Spleen (tissue), 11 donors: Measurements from ENCODE around the gene ZNF574. TPM values are rescaled to one million over a fixed set of nuclear protein-coding genes. Genes with fewer than 3 reads are reported as not detected.

Experiments
- DNase-seq: peaks from one replicate; pipeline ENCODE4 v3.0.0-alpha.2; 2020
- H3K27ac ChIP-seq, 8 donors: fragments of 200-600 bp; sonication (generic) in 7 of 8; 1 replicate in 4 of 8; 2 replicates in 4 of 8; pipeline versions ENCODE4 v1.5.0 to v1.8.0; 2016 to 2021; ENCODE audit warnings: inconsistent platforms in 4 of 8, mild to moderate bottlenecking in 4 of 8, moderate library complexity in 1 of 8
- H3K27me3 ChIP-seq, 7 donors: fragments of 200-600 bp; sonication (generic) in 6 of 7; replicated peaks in 1 of 7; 1 replicate in 4 of 7; 2 replicates in 3 of 7; pipeline versions ENCODE4 v1.5.0 to v1.8.0; 2016 to 2021; ENCODE audit warnings: inconsistent platforms in 3 of 7, mild to moderate bottlenecking in 1 of 7
- H3K36me3 ChIP-seq, 6 donors: fragments of 200-600 bp; sonication (generic) in 5 of 6; 1 replicate in 4 of 6; 2 replicates in 2 of 6; pipeline versions ENCODE4 v1.5.0 to v1.8.0; 2016 to 2021; ENCODE audit warnings: inconsistent platforms in 2 of 6
- H3K4me1 ChIP-seq, 6 donors: fragments of 200-600 bp; sonication (generic) in 5 of 6; 1 replicate in 3 of 6; 2 replicates in 3 of 6; pipeline versions ENCODE4 v1.5.0 to v1.8.0; 2016 to 2021; ENCODE audit warnings: inconsistent platforms in 3 of 6
- H3K4me3 ChIP-seq, 8 donors: fragments of 200-600 bp; sonication (generic) in 7 of 8; 1 replicate in 4 of 8; 2 replicates in 4 of 8; pipeline versions ENCODE4 v1.5.0 to v1.8.0; 2016 to 2021; ENCODE audit warnings: inconsistent platforms in 4 of 8, mild to moderate bottlenecking in 4 of 8, moderate library complexity in 2 of 8
- H3K9me3 ChIP-seq, 8 donors: fragments of 200-600 bp; sonication (generic) in 7 of 8; 1 replicate in 4 of 8; 2 replicates in 4 of 8; pipeline versions ENCODE4 v1.5.0 to v1.8.0; 2016 to 2021; ENCODE audit warnings: inconsistent platforms in 4 of 8
- POLR2A ChIP-seq, 3 donors: fragments of 450-650 bp; IDR thresholded peaks; one replicate each; pipeline ENCODE4 v1.5.1; 2017; ENCODE audit warnings: antibody characterized with exemption in 3 of 3, mild to moderate bottlenecking in 1 of 3
- POLR2AphosphoS5 ChIP-seq, 3 donors: sonication (generic); formaldehyde crosslinking; IDR thresholded peaks; one replicate each; pipeline ENCODE4 v1.5.1; 2017; ENCODE audit warnings: antibody characterized with exemption in 3 of 3
- WGBS, 5 donors: extraction: QIAGEN DNeasy Blood & Tissue Kit in 3 of 5; methylation state at CpG; one replicate each; pipeline versions ENCODE4 v1.1.5 to v1.1.7; 2013 to 2018; 5-methylcytosine and 5-hydroxymethylcytosine counted together
- intact Hi-C: fragments of 100-400 bp; cut with DNase I; formaldehyde crosslinking; loops from one replicate; pipeline ENCODE4 v1.15.0; 2023; ENCODE audit warnings: low total_unique reads
- polyA plus RNA-seq, 3 donors: library from polyadenylated mRNA; stranded (reverse); fragments of 200-250 nt; gene quantifications; one replicate each; pipeline ENCODE4 v1.2.1, GENCODE V29; 2013
- total RNA-seq, 7 donors: library from RNA; depleted of rRNA in 3 of 7; stranded (reverse); fragments of >200 nt in 3 of 7; fragmentation: NEBNext Ultra II Directional in 4 of 7; extraction: Animal tissue kit (Norgen Biotek cat#: 25700) in 4 of 7; gene quantifications; one replicate each; pipeline versions ENCODE4 v1.1.0 to v1.2.1, GENCODE V29; 2016 to 2021
- TF ChIP-seq, protein P1 (sequence below), 11 experiments: fragments of 200-600 bp in 7 of 11; fragments of 450-650 bp in 4 of 11; sonication (generic) in 4 of 11; IDR thresholded peaks in 8 of 11; conservative IDR thresholded peaks in 3 of 11; 1 replicate in 7 of 11; 2 replicates in 4 of 11; pipeline versions ENCODE4 v1.4.0 to v1.8.0; 2016 to 2021; ENCODE audit warnings: antibody characterized with exemption in 11 of 11, inconsistent platforms in 4 of 11, mild to moderate bottlenecking in 1 of 11
- donor health status: healthy with polysubstance abuse.
- donor health status: DM: no; HTN: no; CAD: no; lungs with moderate emphysema.
- donor health status: DM: no; HTN: no; CAD: no.
- donor health status: Bipolar disorder and iron deficiency.
- donor health status: healthy.
- donor health status: DM: no; HTN: no; CAD: no.
- donor health status: DM: yes; HTN: yes; CAD: no.

Gene ZNF574
- total and polyA plus RNA-seq, 10 donors, result 4.7 to 21.0 (median 15.3) TPM

DNA sequence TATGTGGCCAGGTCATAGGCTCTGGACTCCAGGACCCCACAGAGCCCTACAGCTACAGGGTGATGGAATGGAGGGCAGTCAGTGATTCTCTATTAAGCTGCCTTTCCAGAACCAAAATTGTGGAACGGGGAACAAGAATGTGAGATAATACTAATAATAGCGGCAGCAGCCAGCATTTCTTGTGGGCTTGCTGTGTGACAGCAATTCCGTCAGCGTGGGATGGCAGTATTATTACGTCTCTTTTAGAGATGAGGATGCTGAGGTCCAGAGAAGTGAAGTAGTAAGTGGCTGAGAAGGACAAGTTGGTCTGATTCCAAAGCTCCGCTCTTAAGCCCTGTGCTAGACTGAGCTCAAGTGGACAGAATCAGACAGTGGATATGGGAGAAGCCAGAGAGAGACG, 30.4 kb upstream of the ZNF574 start:
- DNase-seq, result no peak
- H3K9me3 ChIP-seq, result no peaks in the 10 kb centered on the region
- peaks cover 0 to 4% (median 0%) of the 10 kb centered on the region in 7 donors for H3K27me3 ChIP-seq
- no peak overlapping the region for H3K27ac ChIP-seq
- H3K4me1 ChIP-seq, result peaks cover 0 to 12% (median 2%) of the 10 kb centered on the region in 6 donors
- H3K36me3 ChIP-seq, result no peaks in the 10 kb centered on the region
- H3K4me3 ChIP-seq, result no peak overlapping the region
- no peak for TF ChIP-seq POLR2A (IDR thresholded peaks at IDR 0.05)
- no peak for TF ChIP-seq POLR2AphosphoS5 (IDR thresholded peaks at IDR 0.05)
- TF ChIP-seq, protein P1, sequence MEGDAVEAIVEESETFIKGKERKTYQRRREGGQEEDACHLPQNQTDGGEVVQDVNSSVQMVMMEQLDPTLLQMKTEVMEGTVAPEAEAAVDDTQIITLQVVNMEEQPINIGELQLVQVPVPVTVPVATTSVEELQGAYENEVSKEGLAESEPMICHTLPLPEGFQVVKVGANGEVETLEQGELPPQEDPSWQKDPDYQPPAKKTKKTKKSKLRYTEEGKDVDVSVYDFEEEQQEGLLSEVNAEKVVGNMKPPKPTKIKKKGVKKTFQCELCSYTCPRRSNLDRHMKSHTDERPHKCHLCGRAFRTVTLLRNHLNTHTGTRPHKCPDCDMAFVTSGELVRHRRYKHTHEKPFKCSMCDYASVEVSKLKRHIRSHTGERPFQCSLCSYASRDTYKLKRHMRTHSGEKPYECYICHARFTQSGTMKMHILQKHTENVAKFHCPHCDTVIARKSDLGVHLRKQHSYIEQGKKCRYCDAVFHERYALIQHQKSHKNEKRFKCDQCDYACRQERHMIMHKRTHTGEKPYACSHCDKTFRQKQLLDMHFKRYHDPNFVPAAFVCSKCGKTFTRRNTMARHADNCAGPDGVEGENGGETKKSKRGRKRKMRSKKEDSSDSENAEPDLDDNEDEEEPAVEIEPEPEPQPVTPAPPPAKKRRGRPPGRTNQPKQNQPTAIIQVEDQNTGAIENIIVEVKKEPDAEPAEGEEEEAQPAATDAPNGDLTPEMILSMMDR (IDR thresholded peaks at IDR 0.05 in 8 of 11, conservative IDR thresholded peaks at IDR 0.05 in 3 of 11), result no peak
- WGBS, 5 donors, result 86 to 95% (median 92%) methylated on average over 7 of the region's 7 CpGs
- intact Hi-C loops, result no loop called here

DNA sequence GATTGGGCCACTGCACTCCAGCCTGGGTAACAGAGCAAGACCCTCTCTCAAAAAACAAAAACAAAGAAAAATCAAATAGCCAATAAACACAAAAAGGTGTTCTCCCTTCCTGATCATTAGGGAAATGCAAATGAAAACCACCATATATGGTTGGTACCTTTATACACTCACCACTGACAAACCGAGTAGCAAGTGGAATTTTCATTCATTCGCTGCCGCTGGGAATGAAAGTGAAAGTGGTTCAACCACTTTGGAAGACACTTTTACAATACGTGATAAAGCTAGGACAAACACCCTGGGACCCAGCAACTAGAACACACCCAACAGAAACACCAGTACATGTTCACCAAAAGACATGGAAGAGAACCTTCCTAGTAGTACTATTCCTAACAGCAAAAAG, 27.0 kb upstream of the ZNF574 start:
- Histone ChIP-seq H3K9me3 (no peaks in the 10 kb centered on the region), H3K27me3 (no peaks in the 10 kb centered on the region), H3K27ac (peak overlapping the region in 2 of 8 donors; percentile 5 to 12), H3K4me1 (peaks cover 0 to 12% (median 2%) of the 10 kb centered on the region in 6 donors), H3K4me3 (peak overlapping the region in 5 of 8 donors; percentile 1 to 45 (median 6)), H3K36me3 (no peaks in the 10 kb centered on the region)
- no peak for DNase-seq
- intact Hi-C loops, result no loop called here
- WGBS, 5 donors, result 29 to 49% (median 39%) methylated on average over 4 of the region's 4 CpGs
- TF ChIP-seq, protein P1 (IDR thresholded peaks at IDR 0.05 in 8 of 11, conservative IDR thresholded peaks at IDR 0.05 in 3 of 11), result no peak
- no peak for TF ChIP-seq POLR2A (IDR thresholded peaks at IDR 0.05)
- no peak for TF ChIP-seq POLR2AphosphoS5 (IDR thresholded peaks at IDR 0.05)

DNA sequence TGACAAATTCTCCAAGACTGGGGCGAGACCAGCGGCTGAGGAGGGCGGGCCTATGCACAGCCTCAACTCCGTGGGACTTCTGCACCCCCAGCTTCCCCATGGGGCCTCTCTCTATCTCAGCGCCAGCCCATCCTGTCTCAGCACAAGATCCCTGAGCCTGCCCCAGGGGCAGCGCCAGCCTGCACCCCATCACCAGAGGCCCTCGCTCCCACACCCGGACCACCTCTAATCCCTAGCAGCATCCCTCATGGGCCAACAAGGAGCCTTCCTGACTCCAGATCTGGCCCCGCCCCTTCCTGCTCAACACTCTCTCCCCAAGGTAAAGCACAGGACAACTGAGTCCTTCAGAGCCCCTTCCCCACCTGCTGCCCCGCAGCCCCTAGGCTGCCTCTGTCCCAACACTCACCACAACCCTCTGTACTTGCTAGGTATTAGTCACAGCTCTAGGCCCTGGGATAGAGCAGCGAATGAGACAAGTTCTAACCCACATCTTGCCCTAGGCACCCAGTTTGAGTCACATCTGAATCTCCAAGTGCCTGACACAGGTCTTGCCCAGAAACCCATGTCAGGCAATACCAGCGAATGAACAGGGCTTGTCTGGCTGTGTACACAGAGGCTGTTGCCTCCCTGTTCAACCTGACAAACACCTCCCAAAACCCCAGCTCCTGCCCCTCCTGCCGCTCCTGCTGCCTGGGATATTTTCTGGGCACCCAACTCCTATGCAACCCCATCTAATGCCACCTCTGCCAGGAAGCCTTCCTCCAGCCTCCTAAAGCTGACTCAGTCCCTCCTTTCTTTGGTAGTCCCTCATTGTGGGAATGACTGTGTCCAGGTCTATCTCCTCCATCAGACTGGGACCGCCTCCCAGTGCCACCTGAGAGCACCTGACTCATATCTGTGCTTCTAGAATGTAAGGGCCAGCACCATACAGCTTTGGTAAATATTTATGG, 24.5 kb upstream of the ZNF574 start:
- no peaks in the 10 kb centered on the region for H3K27me3 ChIP-seq
- H3K36me3 ChIP-seq, result no peaks in the 10 kb centered on the region
- no peak overlapping the region for H3K27ac ChIP-seq
- intact Hi-C loops, result no loop called here
- TF ChIP-seq POLR2A (IDR thresholded peaks at IDR 0.05) (no peak), POLR2AphosphoS5 (IDR thresholded peaks at IDR 0.05) (no peak)
- TF ChIP-seq, protein P1 (IDR thresholded peaks at IDR 0.05 in 8 of 11, conservative IDR thresholded peaks at IDR 0.05 in 3 of 11), result no peak
- no peak for DNase-seq
- H3K9me3 ChIP-seq, result no peaks in the 10 kb centered on the region
- no peak overlapping the region for H3K4me3 ChIP-seq
- 82 to 94% (median 89%) methylated on average over 11 to 14 of the region's 14 CpGs for WGBS, 5 donors
- peaks cover 0 to 12% (median 2%) of the 10 kb centered on the region in 6 donors for H3K4me1 ChIP-seq

DNA sequence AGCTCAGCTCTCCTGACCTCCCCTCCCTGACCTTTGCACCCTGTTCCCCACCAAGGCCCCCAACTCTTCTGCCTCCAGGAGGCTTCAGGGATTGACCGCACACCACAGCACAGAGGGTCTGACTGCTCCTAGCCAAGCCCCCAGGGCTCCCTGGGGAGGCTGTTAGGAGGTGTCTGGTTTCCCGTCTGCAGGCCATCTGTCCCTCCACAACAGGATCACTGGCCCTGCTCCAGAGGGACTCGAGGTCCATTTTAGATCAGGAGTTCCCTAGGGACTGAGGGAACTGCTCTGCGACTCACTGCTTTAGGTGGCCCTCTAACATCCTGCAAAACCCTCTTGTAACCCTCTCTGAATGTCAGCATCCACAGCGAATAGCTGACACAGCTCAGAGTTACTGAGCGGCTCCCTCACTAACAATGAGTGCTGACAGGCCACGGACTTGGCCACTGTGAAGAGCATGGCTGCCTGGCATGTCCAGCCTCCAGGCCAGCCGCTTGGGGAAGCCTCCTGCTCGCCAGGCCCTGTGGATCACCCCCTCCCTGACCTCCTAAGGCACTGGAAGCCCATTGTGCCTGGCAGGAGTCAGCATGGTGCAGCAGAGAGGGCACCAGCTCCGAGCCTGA, 23.6 kb upstream of the ZNF574 start:
- intact Hi-C loops, result no loop called here
- 71 to 81% (median 78%) methylated on average over 7 to 10 of the region's 10 CpGs for WGBS, 5 donors
- H3K27ac ChIP-seq, result no peak overlapping the region

More for the DNA sequence above, 23.6 kb upstream of the ZNF574 start:
- H3K36me3 ChIP-seq, result no peaks in the 10 kb centered on the region
- H3K27me3 ChIP-seq, result no peaks in the 10 kb centered on the region
- TF ChIP-seq POLR2A (IDR thresholded peaks at IDR 0.05) (no peak), POLR2AphosphoS5 (IDR thresholded peaks at IDR 0.05) (no peak)
- TF ChIP-seq, protein P1 (IDR thresholded peaks at IDR 0.05 in 8 of 11, conservative IDR thresholded peaks at IDR 0.05 in 3 of 11), result no peak
- no peaks in the 10 kb centered on the region for H3K9me3 ChIP-seq
- no peak for DNase-seq
- no peak overlapping the region for H3K4me3 ChIP-seq
- H3K4me1 ChIP-seq, result peaks cover 0 to 12% (median 2%) of the 10 kb centered on the region in 6 donors
